CD4-positive, alpha-beta T cell treated with Interleukin-2 at 100 ng/mL for 4 hours (primary cell): ENCODE results near the gene STRIP2.
A peak's percentile ranks its signal among the peaks of the same experiment; 100 is the strongest.
"Not testable (repeated sequence)": the region's sequence is repeated elsewhere in the genome, so short reads cannot be mapped to it uniquely, and the experiment has no call there.

Source experiments
- DNase-seq: peaks from one replicate; pipeline ENCODE4 v3.0.0-alpha.2; 2020; ENCODE audit warnings: low spot score

Gene STRIP2

GRCh38 chr7:129534558-129535274 lies 100.5 kb downstream of the STRIP2 start:
- DNase-seq: not testable (repeated sequence)

- DNase-seq: peak; percentile 40
Observed at GRCh38 chr7:129535896-129536295, 101.7 kb downstream of the STRIP2 start.

GRCh38 chr7:129536323-129536722 lies 102.1 kb downstream of the STRIP2 start:
- DNase-seq: peak; percentile 9
